Naive B cell (primary cell): ENCODE measurements around the gene KLHL1. TPM values are rescaled to one million over a fixed set of nuclear protein-coding genes. Genes with fewer than 3 reads are reported as not detected.

Source experiments
- ATAC-seq, 2 donors: fragments of 150-1000 bp; cut with Tn5 transposase; 2 replicates each; pipeline ENCODE4 v1.10.0; 2021; ENCODE audit warnings: low read depth in 2 of 2, mild to moderate bottlenecking in 2 of 2, moderate library complexity in 2 of 2
- DNase-seq: peaks from one replicate; pipeline ENCODE4 v3.0.0; 2022
- H3K27ac Mint-ChIP-seq, 6 donors: one replicate each; pipeline ENCODE4 v1.8.0; 2020 to 2022; ENCODE audit warnings: mild to moderate bottlenecking in 6 of 6, mixed read lengths in 6 of 6, moderate library complexity in 5 of 6, inconsistent platforms in 2 of 6
- H3K27me3 Mint-ChIP-seq, 3 donors: one replicate each; pipeline ENCODE4 v1.8.0; 2021 to 2022; ENCODE audit warnings: mixed read lengths in 3 of 3, mild to moderate bottlenecking in 1 of 3
- H3K36me3 Mint-ChIP-seq, 2 donors: one replicate each; pipeline ENCODE4 v1.8.0; 2020 to 2022; ENCODE audit warnings: mixed read lengths in 2 of 2, inconsistent platforms in 1 of 2, mild to moderate bottlenecking in 1 of 2
- H3K4me1 Mint-ChIP-seq, 3 donors: one replicate each; pipeline ENCODE4 v1.8.0; 2020 to 2022; ENCODE audit warnings: mixed read lengths in 3 of 3, inconsistent platforms in 1 of 3, mild to moderate bottlenecking in 1 of 3, moderate library complexity in 1 of 3
- H3K4me3 Mint-ChIP-seq, 8 donors: one replicate each; pipeline ENCODE4 v1.8.0; 2020 to 2022; ENCODE audit warnings: mild to moderate bottlenecking in 8 of 8, mixed read lengths in 8 of 8, moderate library complexity in 8 of 8, inconsistent platforms in 2 of 8
- H3K9me3 Mint-ChIP-seq, 7 donors: one replicate each; pipeline ENCODE4 v1.8.0; 2020 to 2022; ENCODE audit warnings: mixed read lengths in 7 of 7, mild to moderate bottlenecking in 5 of 7, inconsistent platforms in 2 of 7, moderate library complexity in 1 of 7
- polyA plus RNA-seq, 6 donors: library from polyadenylated mRNA; unstranded; fragments of 300-500 nt; fragmentation: Illumina TruSeq; gene quantifications; one replicate each; pipeline ENCODE4 v1.2.3, GENCODE V29; 2021; ENCODE audit warnings: low read depth in 6 of 6

The KLHL1 gene
- polyA plus RNA-seq, 6 donors from 2014 or later: not detected

DNA sequence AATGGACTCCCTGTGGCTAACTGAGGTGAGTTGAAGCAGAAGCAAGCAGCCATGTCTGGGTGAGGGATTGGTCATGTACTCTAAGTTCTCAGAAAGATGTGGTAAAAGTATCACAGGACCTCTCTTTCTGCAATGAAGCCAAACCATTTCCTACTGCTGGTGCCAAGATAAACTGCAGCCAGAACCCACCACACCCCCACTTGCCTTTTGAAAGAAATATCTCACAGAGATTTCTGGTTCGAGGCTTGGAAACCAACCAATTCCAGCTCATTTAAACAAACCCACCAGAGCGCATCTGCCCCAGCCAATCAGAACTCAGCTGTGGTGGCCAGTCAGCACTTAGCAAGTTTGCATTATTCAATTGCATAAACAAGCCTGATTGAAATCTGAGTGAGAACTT is 205.2 kb downstream of the KLHL1 start:
- Mint-ChIP-seq H3K9me3 (peaks cover 0 to 9% (median 5%) of the 10 kb centered on the region in 7 donors), H3K27me3 (no peaks in the 10 kb centered on the region), H3K36me3 (no peaks in the 10 kb centered on the region), H3K4me1 (no peaks in the 10 kb centered on the region), H3K27ac (no peak overlapping the region), H3K4me3 (no peak overlapping the region)
- ATAC-seq (no peak), DNase-seq (no peak)

DNA sequence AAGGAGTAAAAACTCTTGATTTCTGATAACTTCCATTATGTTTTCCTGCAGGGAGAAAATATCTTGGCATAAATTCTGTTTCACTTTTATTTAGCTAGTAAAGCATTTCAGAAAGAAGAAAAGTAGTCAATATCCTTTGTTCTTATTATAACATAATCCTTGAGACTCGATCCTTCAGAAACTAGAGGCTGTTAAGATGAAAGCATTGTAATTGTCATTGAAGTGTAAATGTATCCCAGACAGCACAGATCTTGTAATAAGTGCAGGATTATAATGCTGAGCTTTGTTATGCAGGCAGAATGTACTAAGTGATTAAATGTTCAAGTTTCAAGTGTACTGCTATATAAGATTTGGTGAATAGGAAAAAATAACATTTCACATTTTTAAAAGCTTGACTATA is 225.8 kb downstream of the KLHL1 start:
- no peak for DNase-seq
- no peaks in the 10 kb centered on the region for H3K27me3 Mint-ChIP-seq
- no peaks in the 10 kb centered on the region for H3K4me1 Mint-ChIP-seq
- H3K9me3 Mint-ChIP-seq: peaks cover 0 to 5% (median 0%) of the 10 kb centered on the region in 7 donors
- H3K36me3 Mint-ChIP-seq: no peaks in the 10 kb centered on the region
- no peak overlapping the region for H3K4me3 Mint-ChIP-seq
- no peak for ATAC-seq
- no peak overlapping the region for H3K27ac Mint-ChIP-seq

DNA sequence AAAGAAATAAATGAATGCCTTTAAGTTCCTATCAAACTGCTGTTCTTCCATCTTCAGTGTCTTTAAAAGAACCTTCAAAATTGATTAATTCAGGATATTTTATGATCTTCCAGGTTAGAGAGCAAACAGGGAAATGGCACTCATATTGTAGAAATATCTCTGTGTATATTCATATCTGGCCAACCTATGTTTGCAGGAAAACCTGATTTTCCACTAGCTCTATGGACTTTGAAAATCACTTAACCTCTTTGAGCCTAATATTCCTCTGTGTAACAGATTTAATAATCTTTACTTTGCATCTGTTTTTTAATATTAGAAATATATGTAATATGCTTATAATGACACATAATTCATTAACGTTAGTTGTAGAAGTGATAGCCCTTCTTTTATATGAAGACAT is 228.3 kb downstream of the KLHL1 start:
- no peak for ATAC-seq
- Mint-ChIP-seq H3K9me3 (peaks cover 0 to 2% (median 0%) of the 10 kb centered on the region in 7 donors), H3K27me3 (no peaks in the 10 kb centered on the region), H3K4me3 (no peak overlapping the region), H3K36me3 (no peaks in the 10 kb centered on the region), H3K27ac (no peak overlapping the region), H3K4me1 (no peaks in the 10 kb centered on the region)
- DNase-seq: no peak

DNA sequence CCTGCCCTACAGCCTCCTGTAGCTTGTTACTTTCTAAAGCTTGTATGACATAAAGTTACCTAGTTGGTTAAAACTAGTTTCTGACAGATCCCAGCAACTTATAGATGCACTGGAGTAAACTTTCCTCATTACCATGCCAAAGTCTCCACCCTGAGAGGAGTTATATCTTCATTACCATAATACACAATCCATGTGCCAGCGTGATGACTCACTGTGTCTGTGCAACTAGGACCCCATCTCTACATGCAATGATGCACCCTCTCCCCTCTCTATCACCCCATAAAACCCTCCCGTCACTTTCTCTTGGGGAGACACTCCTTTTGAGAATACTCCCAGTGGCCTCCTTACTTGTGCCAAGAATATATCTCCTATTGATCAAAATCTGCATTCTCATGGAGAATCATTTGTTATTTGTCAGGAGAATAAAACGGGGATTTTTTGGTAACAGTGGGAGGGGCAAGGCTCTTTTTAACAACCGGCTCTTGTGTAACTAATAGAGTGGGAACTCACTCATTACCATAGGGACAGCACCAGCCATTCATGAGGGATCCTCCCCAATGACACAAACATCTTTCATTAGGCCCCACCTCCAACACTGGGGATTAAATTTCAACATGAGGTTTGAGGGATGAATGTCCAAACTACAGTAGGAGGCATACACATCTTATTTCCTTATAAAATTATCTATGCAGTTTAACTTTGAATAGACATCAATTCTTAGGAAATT is 235.8 kb downstream of the KLHL1 start:
- Mint-ChIP-seq H3K4me3 (no peak overlapping the region), H3K9me3 (peaks cover 0 to 2% (median 0%) of the 10 kb centered on the region in 7 donors), H3K4me1 (no peaks in the 10 kb centered on the region), H3K27me3 (no peaks in the 10 kb centered on the region), H3K27ac (no peak overlapping the region), H3K36me3 (no peaks in the 10 kb centered on the region)
- DNase-seq: no peak
- ATAC-seq: no peak

DNA sequence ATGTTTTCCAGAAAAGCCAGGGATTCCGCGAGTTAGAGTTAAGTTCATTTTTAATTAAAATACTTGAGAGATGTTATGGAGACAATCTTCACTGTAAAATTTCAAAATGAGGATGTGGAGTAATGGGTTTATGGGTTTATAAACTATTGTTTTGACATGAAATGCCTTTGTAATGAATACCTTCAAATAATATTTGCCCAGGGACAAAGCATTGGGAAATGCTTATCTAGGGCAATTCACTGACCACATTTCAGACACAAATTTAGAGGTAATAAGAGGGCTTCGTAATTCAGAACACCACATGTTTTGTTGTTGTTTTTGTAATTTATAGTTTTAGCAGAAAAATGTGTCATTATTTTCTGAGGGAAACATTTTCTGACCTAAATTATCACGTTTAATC is 241.7 kb downstream of the KLHL1 start:
- ATAC-seq (no peak), DNase-seq (no peak)
- Mint-ChIP-seq H3K36me3 (no peaks in the 10 kb centered on the region), H3K27me3 (no peaks in the 10 kb centered on the region), H3K4me3 (no peak overlapping the region), H3K4me1 (no peaks in the 10 kb centered on the region), H3K9me3 (no peaks in the 10 kb centered on the region), H3K27ac (no peak overlapping the region)

DNA sequence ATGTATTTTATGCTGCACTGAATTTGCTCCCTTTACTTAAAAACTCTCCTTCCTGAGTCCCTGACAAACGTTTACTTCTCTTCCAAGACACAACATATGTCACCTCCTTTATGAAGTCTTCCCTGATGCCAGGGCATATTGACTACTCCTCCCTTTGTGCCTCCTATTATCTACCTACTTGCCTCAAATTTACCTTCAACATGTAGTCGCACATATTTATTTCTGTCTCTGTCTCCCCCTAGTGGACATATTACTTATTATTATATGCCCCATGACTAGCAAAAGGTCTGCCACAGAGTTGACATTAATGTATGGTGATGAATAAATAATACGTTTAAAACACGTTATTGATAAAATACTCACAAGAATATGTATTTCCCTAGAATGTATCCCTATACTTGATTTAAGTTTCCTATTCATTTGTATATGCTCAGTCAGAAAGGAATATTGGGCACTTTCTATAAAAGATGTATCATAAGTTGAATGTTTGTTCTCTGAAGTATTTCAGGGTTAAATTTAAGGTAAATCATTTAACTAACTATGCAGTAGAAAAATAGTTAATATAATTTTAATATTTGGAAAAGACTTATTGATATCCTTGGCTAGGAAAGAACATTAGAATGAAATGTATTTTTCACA is 250.9 kb downstream of the KLHL1 start:
- Mint-ChIP-seq H3K9me3 (peaks cover 0 to 4% (median 0%) of the 10 kb centered on the region in 7 donors), H3K36me3 (no peaks in the 10 kb centered on the region), H3K4me3 (no peak overlapping the region), H3K4me1 (no peaks in the 10 kb centered on the region), H3K27ac (no peak overlapping the region), H3K27me3 (no peaks in the 10 kb centered on the region)
- ATAC-seq: peak in 1 of 2 donors; percentile 48
- peak; percentile 11 for DNase-seq

DNA sequence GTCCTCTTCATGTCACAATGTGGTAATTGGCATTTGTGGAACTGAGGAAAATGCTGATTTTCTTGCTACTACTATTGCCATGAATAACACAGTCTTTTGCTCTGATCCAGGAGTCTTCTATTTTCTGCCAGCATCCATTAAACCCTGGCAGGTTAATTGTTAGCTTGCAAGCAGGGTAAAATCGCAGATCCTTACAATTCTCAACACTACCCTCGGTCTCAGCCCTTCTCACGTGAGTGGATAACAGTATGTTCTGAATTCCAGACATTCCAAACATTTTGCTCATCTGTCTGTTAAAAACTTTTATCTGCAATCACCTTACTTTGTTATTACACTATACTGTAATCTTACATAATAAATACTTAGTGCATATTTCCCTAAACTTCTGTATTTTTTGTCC is 251.9 kb downstream of the KLHL1 start:
- Mint-ChIP-seq H3K36me3 (no peaks in the 10 kb centered on the region), H3K27ac (no peak overlapping the region), H3K27me3 (no peaks in the 10 kb centered on the region), H3K4me3 (no peak overlapping the region), H3K9me3 (peaks cover 0 to 4% (median 0%) of the 10 kb centered on the region in 7 donors), H3K4me1 (no peaks in the 10 kb centered on the region)
- DNase-seq: no peak
- no peak for ATAC-seq

DNA sequence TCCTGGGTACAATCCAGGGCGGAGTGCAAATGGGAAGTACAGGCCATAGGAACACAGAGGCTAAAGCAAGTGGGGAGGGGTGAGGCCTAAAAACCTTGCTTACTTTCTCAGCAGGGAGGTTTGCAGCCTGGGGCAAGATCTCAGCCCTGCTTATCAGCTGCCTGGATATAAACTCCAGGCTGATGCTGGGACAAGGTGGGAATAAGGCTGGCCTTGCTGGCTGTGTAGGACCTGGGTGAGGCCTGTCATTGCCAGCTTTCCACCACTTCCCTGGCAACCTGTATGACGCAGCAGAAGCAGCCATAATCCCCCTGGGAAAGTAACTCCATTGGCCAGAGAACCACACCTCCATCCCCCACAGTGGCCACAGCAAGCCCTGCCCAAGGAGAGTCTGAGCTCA is 279.7 kb downstream of the KLHL1 start:
- Mint-ChIP-seq H3K36me3 (no peaks in the 10 kb centered on the region), H3K9me3 (peaks cover 0 to 7% (median 4%) of the 10 kb centered on the region in 7 donors), H3K4me1 (no peaks in the 10 kb centered on the region), H3K27ac (no peak overlapping the region), H3K27me3 (no peaks in the 10 kb centered on the region), H3K4me3 (no peak overlapping the region)
- DNase-seq (no peak), ATAC-seq (no peak)

DNA sequence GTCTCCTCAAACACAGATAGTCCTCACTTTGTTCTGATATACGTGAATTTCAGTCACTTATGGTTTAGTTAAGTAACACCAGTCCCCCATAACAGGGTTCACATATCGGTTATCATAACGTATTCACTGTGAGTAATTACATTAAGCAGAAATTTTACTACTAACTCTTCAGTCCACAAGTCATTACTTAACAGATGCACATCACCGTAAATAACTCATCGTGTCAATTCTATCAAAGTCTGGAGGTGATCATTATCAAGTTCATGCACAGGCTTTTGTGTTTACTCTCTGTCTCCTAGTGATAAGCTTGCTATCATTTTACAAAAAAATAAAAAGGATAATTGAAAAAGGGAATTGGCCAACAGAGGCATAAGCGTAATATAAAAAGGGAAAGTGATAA is 288.1 kb downstream of the KLHL1 start:
- H3K36me3 Mint-ChIP-seq: no peaks in the 10 kb centered on the region
- DNase-seq (no peak), ATAC-seq (no peak)
- no peak overlapping the region for H3K27ac Mint-ChIP-seq
- H3K4me1 Mint-ChIP-seq: no peaks in the 10 kb centered on the region
- H3K4me3 Mint-ChIP-seq: no peak overlapping the region
- H3K27me3 Mint-ChIP-seq: no peaks in the 10 kb centered on the region
- H3K9me3 Mint-ChIP-seq: peaks cover 0 to 2% (median 0%) of the 10 kb centered on the region in 7 donors

DNA sequence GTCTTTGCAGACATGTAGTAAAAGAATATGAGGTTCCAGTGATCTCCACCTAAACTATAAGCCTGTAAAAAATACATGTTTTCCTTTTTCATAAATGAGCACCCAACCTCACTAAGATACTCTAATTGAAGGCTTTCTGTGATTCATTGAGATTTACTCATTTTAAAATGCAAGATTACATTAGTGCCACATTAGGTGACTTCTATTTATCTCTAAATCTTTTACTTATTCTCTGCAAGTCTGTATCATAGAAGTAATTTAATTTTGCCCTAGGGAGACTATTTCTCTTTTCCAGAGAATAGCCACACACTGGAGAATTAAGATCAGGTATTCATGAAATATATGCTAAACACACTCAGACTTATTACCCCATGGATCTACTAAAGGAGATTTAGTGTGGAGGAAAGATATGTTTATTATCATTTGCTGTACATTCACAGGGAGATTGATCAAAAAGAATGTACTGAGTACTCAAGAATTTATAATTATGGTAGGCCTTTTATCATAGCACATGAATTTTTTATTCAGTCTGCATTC is 290.9 kb downstream of the KLHL1 start:
- DNase-seq (no peak), ATAC-seq (no peak)
- H3K4me3 Mint-ChIP-seq: no peak overlapping the region
- H3K27ac Mint-ChIP-seq: no peak overlapping the region
- H3K9me3 Mint-ChIP-seq: peaks cover 0 to 14% (median 3%) of the 10 kb centered on the region in 7 donors
- H3K27me3 Mint-ChIP-seq: no peaks in the 10 kb centered on the region
- H3K36me3 Mint-ChIP-seq: no peaks in the 10 kb centered on the region
- H3K4me1 Mint-ChIP-seq: no peaks in the 10 kb centered on the region

DNA sequence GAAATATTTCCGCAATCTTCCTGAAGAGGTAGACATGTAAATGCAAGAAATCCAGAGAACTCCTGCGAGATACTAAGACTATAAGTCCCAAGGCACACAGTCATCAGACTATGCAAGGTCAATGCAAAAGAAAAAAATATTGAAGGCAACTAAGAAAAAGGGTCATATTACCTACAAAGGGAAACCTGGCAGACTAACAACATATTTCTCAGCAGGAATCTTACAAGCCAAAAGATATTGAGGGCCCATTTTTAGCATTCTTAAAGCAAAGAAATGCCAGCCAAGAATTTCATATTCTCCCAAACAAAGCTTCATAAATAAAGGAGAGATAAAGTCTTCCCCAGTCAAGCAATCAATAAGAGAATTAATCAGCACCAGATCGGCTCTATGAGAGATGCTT is 299.1 kb downstream of the KLHL1 start:
- DNase-seq (no peak), ATAC-seq (no peak)
- Mint-ChIP-seq H3K4me1 (no peaks in the 10 kb centered on the region), H3K27me3 (no peaks in the 10 kb centered on the region), H3K36me3 (no peaks in the 10 kb centered on the region), H3K27ac (no peak overlapping the region), H3K4me3 (no peak overlapping the region), H3K9me3 (peaks cover 4 to 12% (median 6%) of the 10 kb centered on the region in 7 donors)

DNA sequence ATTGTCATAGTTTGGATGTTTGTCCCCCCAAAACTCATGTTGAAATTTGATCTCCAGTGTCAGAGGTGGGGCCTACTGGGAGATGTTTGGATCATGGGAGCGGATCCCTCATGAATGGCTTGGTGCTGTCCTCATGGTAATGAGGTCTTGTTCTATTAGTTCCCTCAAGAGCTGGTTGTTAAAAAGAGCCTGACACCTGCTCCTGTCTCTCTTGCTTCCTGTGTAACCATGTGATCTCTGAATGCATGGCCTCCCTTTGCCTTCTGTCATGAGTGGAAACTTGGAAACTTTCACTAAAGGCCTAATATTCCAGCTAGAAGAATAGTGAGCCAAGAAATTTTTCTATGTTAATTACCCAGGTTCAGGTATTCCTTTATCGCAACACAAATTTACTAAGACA is 312.0 kb downstream of the KLHL1 start:
- H3K9me3 Mint-ChIP-seq: peaks cover 0 to 10% (median 5%) of the 10 kb centered on the region in 7 donors
- H3K27me3 Mint-ChIP-seq: no peaks in the 10 kb centered on the region
- H3K4me3 Mint-ChIP-seq: no peak overlapping the region
- H3K36me3 Mint-ChIP-seq: no peaks in the 10 kb centered on the region
- no peak for ATAC-seq
- no peak for DNase-seq
- H3K27ac Mint-ChIP-seq: no peak overlapping the region
- H3K4me1 Mint-ChIP-seq: no peaks in the 10 kb centered on the region

DNA sequence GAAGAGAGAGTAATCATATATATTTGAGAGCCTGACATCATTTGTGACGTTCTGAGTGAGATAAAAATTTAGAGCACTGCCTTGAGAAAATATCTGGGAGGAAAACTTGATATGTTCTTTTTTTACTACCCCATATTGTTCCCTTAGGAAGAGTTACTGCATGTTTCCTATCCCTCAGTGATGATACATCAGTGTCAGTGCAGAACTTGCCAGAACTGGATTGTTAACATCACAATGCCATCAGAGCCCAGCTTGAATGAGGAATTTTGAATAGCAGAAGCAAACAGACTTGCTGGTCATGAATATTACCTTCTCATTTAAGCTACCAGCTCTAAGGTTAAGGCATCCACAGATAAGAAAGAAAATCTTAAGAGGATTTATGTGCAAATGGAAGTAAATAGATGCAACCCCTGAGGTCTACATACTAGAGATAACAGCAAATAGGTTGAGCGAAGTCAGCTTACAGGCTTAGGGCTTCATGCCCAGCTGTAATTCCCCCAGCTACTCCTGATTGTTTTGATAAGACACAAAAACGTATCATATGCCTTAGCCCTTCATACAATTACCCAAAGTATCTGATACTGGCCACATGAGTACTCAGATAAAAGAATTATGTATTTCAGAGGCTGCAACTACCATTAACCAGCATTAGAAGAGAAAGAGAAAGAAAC is 314.3 kb downstream of the KLHL1 start:
- no peaks in the 10 kb centered on the region for H3K4me1 Mint-ChIP-seq
- H3K9me3 Mint-ChIP-seq: peaks cover 0 to 6% (median 5%) of the 10 kb centered on the region in 7 donors
- ATAC-seq: no peak
- no peak overlapping the region for H3K27ac Mint-ChIP-seq
- no peaks in the 10 kb centered on the region for H3K27me3 Mint-ChIP-seq
- no peak overlapping the region for H3K4me3 Mint-ChIP-seq
- H3K36me3 Mint-ChIP-seq: no peaks in the 10 kb centered on the region
- no peak for DNase-seq

DNA sequence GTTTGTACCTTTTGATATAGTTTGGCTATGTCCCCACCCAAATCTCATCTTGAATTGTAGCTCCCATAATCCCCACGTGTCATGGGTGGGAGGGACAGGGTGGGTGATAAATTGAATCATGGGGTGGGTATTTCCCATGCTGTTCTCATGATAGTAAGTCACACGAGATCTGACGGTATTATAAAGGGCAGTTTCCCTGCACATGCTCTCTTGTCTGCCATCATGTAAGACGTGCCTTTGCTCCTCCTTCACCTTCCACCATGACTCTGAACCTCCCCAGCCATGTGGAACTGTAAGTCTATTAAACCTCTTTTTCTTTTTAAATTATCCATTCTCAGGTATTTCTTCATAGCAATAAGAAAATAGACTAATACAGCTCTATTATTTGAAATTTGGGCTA is 331.3 kb downstream of the KLHL1 start:
- no peak overlapping the region for H3K4me3 Mint-ChIP-seq
- ATAC-seq: no peak
- no peaks in the 10 kb centered on the region for H3K4me1 Mint-ChIP-seq

More for the DNA sequence above, 331.3 kb downstream of the KLHL1 start:
- H3K27ac Mint-ChIP-seq: no peak overlapping the region
- peaks cover 0 to 9% (median 2%) of the 10 kb centered on the region in 7 donors for H3K9me3 Mint-ChIP-seq
- DNase-seq: no peak
- no peaks in the 10 kb centered on the region for H3K27me3 Mint-ChIP-seq
- H3K36me3 Mint-ChIP-seq: no peaks in the 10 kb centered on the region
